Fibroblast of skin of right biceps (primary cell): ENCODE measurements around the gene ZNF831.

Source experiments
- DNase-seq: peaks from one replicate; pipeline ENCODE4 v3.0.0-alpha.2; 2013

Gene ZNF831

GRCh38 chr20:59217173-59217572, 53.6 kb downstream of the ZNF831 start:
- no peak for DNase-seq

GRCh38 chr20:59217794-59218280, 54.2 kb downstream of the ZNF831 start:
- peak; percentile 26 for DNase-seq

- no peak for DNase-seq
These were observed 55.6 kb downstream of the ZNF831 start for GRCh38 chr20:59219211-59219610.

GRCh38 chr20:59220161-59220560, 56.5 kb downstream of the ZNF831 start:
- no peak for DNase-seq

GRCh38 chr20:59221049-59221706, 57.6 kb downstream of the ZNF831 start:
- DNase-seq: no peak

GRCh38 chr20:59221707-59222252, 58.2 kb downstream of the ZNF831 start:
- DNase-seq: no peak

- peak; percentile 75 for DNase-seq
These were observed 58.9 kb downstream of the ZNF831 start for GRCh38 chr20:59222253-59223181.

GRCh38 chr20:59223182-59223601, 59.6 kb downstream of the ZNF831 start:
- DNase-seq: no peak

- DNase-seq: no peak
These were observed 60.1 kb downstream of the ZNF831 start for GRCh38 chr20:59223750-59224149.

- no peak for DNase-seq
These were observed 60.6 kb downstream of the ZNF831 start for GRCh38 chr20:59224236-59224635.

GRCh38 chr20:59230385-59230784, 66.8 kb downstream of the ZNF831 start:
- no peak for DNase-seq

- DNase-seq: peak; percentile 18
These were observed 67.6 kb downstream of the ZNF831 start for GRCh38 chr20:59231124-59231804.

- peak; percentile 77 for DNase-seq
These were observed 69.0 kb downstream of the ZNF831 start for GRCh38 chr20:59232618-59233017.

- DNase-seq: no peak
These were observed 71.6 kb downstream of the ZNF831 start for GRCh38 chr20:59235226-59235625.

- no peak for DNase-seq
These were observed 76.4 kb downstream of the ZNF831 start for GRCh38 chr20:59240006-59240405.

- DNase-seq: no peak
These were observed 79.3 kb downstream of the ZNF831 start for GRCh38 chr20:59242714-59243626.

GRCh38 chr20:59246691-59247400, 83.2 kb downstream of the ZNF831 start:
- DNase-seq: no peak

GRCh38 chr20:59247731-59248684, 84.4 kb downstream of the ZNF831 start:
- peak; percentile 58 for DNase-seq

GRCh38 chr20:59250293-59250692, 86.7 kb downstream of the ZNF831 start:
- DNase-seq: no peak

- DNase-seq: no peak
These were observed 89.7 kb downstream of the ZNF831 start for GRCh38 chr20:59253325-59253724.
